GM12878 (cell line): Measurements from ENCODE around the gene NEUROD1. TPM values are rescaled to one million over a fixed set of nuclear protein-coding genes. Genes with fewer than 3 reads are reported as not detected.
"Not testable (repeated sequence)": the region's sequence is repeated elsewhere in the genome, so short reads cannot be mapped to it uniquely, and the experiment has no call there.

Experiments
- ATAC-seq: fragments of 200-7000 bp; cut with Tn5 transposase; 3 replicates; pipeline ENCODE4 v1.9.1; 2020; ENCODE audit warnings: mild to moderate bottlenecking, moderate library complexity
- BruUV-seq: library from RNA; stranded (reverse); fragments of 400-500 nt; replicated peaks from 2 replicates; lab custom pipeline; 2021; lab: Mats Ljungman, UMichigan
- CTCF ChIA-PET: fragments of 300-600 bp; sonication (Branson Sonifier 250); formaldehyde crosslinking; extraction: SDS; loops from one replicate; lab custom pipeline; 2021; ENCODE audit warnings: inconsistent platforms; lab: Yijun Ruan, JAX
- POLR2A ChIA-PET: fragments of 350-600 bp; formaldehyde crosslinking; extraction: SDS; loops from one replicate; lab custom pipeline; 2021; ENCODE audit warnings: inconsistent platforms; lab: Charles Lee
- RAD21 ChIA-PET: fragments of 300-600 bp; sonication (Branson Sonifier 250); formaldehyde crosslinking; loops from one replicate; lab custom pipeline; 2023; ENCODE audit warnings: antibody characterized with exemption; ENCODE audit not compliant: unreplicated experiment; lab: Charles Lee
- SMC1A ChIA-PET: fragments of 300-600 bp; sonication (Branson Sonifier 250); formaldehyde crosslinking; loops from one replicate; lab custom pipeline; 2023; ENCODE audit not compliant: unreplicated experiment, uncharacterized antibody; lab: Charles Lee
- DNase-seq: peaks from one replicate; pipeline ENCODE4 v3.0.0-alpha.2; 2011; ENCODE audit warnings: low read depth, low spot score
- FAIRE-seq: peaks from 3 replicates; lab custom pipeline; 2011; peaks lifted over from hg19 to GRCh38; lab: Jason Lieb, UNC
- H2AFZ ChIP-seq: 2 replicates; pipeline ENCODE4 v1.6.0; 2011; ENCODE audit warnings: low read depth, low read length, control low read depth; ENCODE audit not compliant: control insufficient read depth
- H3K27ac ChIP-seq: 2 replicates; pipeline ENCODE4 v1.5.1; 2011; ENCODE audit warnings: control low read depth; ENCODE audit not compliant: control insufficient read depth, insufficient read depth
- H3K27me3 ChIP-seq, 2 experiments: replicated peaks in 1 of 2; 2 replicates each; pipeline versions ENCODE4 v1.6.0 to v1.6.1; 2011; ENCODE audit warnings: low read length in 1 of 2; ENCODE audit not compliant: control insufficient read depth in 2 of 2, insufficient read depth in 2 of 2
- H3K36me3 ChIP-seq, 2 experiments: 2 replicates each; pipeline ENCODE4 v1.5.1; 2011; ENCODE audit warnings: low read length in 1 of 2; ENCODE audit not compliant: control insufficient read depth in 2 of 2, insufficient read depth in 2 of 2
- H3K4me1 ChIP-seq: 2 replicates; pipeline ENCODE4 v1.6.1; 2011; ENCODE audit warnings: mild to moderate bottlenecking, low read length, moderate library complexity, mixed read lengths; ENCODE audit not compliant: control insufficient read depth, insufficient read depth
- H3K4me2 ChIP-seq: 2 replicates; pipeline ENCODE4 v1.6.0; 2011; ENCODE audit warnings: control low read depth; ENCODE audit not compliant: control insufficient read depth, insufficient read depth
- H3K4me3 ChIP-seq: fragments of 200-600 bp; sonication (generic); 2 replicates; pipeline ENCODE4 v1.5.1; 2016
- H3K79me2 ChIP-seq: 2 replicates; pipeline ENCODE4 v1.6.0; 2011; ENCODE audit warnings: low read length; ENCODE audit not compliant: control insufficient read depth, insufficient read depth
- H3K9ac ChIP-seq: 2 replicates; pipeline ENCODE4 v1.8.0; 2011; ENCODE audit warnings: low read length, control low read depth, mixed read lengths; ENCODE audit not compliant: control insufficient read depth, insufficient read depth
- H3K9me3 ChIP-seq: replicated peaks from 3 replicates; pipeline ENCODE4 v1.5.1; 2011; ENCODE audit warnings: mild to moderate bottlenecking, low read length; ENCODE audit not compliant: control insufficient read depth, insufficient read depth
- H4K20me1 ChIP-seq: 2 replicates; pipeline ENCODE4 v1.6.0; 2011; ENCODE audit not compliant: control insufficient read depth, insufficient read depth
- MXI1 ChIP-seq: fragments of 150-350 bp; IDR thresholded peaks from 2 replicates; pipeline ENCODE4 v1.6.1; 2011; ENCODE audit warnings: low read depth, mild to moderate bottlenecking, inconsistent platforms, low read length, improper control_type of control experiment
- RAD21 ChIP-seq: IDR thresholded peaks from 2 replicates; pipeline ENCODE4 v1.6.1; 2011; ENCODE audit warnings: mild to moderate bottlenecking, low read depth, low read length, moderate library complexity; ENCODE audit not compliant: insufficient read depth
- SMC3 ChIP-seq: IDR thresholded peaks from 2 replicates; pipeline ENCODE4 v1.6.1; 2011; ENCODE audit warnings: low read length, improper control_type of control experiment, borderline replicate concordance
- YY1 ChIP-seq: IDR thresholded peaks from 2 replicates; pipeline ENCODE4 v1.6.1; 2011; ENCODE audit warnings: low read depth, mild to moderate bottlenecking, low read length
- ZNF217 ChIP-seq: fragments of 450-650 bp; IDR thresholded peaks from 2 replicates; pipeline ENCODE4 v1.6.1; 2017; ENCODE audit warnings: antibody characterized with exemption, mild to moderate bottlenecking
- WGBS: methylation state at CpG from one replicate; pipeline ENCODE4 v1.1.6; 2016; ENCODE audit warnings: low lambda C conversion rate; ENCODE audit not compliant: insufficient replicate concordance, insufficient coverage; ENCODE audit errors: missing lambda C conversion rate; 5-methylcytosine and 5-hydroxymethylcytosine counted together
- in situ Hi-C: fragments of 300-500 bp; cut with MboI; formaldehyde crosslinking; loops from 9 replicates; pipeline ENCODE4 v1.14.3; 2018; ENCODE audit warnings: mixed read lengths
- intact Hi-C: fragments of 100-400 bp; cut with micrococcal nuclease; formaldehyde crosslinking; loops from one replicate; pipeline ENCODE4 v1.14.2; 2022; ENCODE audit not compliant: unreplicated experiment
- polyA plus RNA-seq, 11 experiments: library from polyadenylated mRNA; depleted of rRNA in 4 of 11; unstranded in 6 of 11; stranded (reverse) in 5 of 11; fragments of >200 nt; fragmentation: Nextera tagmentation in 4 of 11; fragmentation: Illumina TruSeq in 1 of 11; extraction: Ambion mirVana in 4 of 11; extraction: Trizol in 1 of 11; gene quantifications; 1 replicate in 1 of 11; 2 replicates in 10 of 11; pipeline versions ENCODE4 v1.2.1 to v1.2.3, GENCODE V29; 2011 to 2016; ENCODE audit warnings: inconsistent platforms in 2 of 11, missing spikeins in 2 of 11, low read depth in 1 of 11
- total RNA-seq, 4 experiments: library from RNA; depleted of rRNA in 3 of 4; stranded (reverse); fragments of >200 nt in 3 of 4; fragmentation: Illumina TruSeq in 1 of 4; extraction: Trizol in 1 of 4; gene quantifications; 2 replicates each; pipeline versions ENCODE4 v1.2.1 to v1.2.3, GENCODE V29; 2013 to 2021
- TF ChIP-seq, protein P1 (sequence below), 3 experiments: IDR thresholded peaks in 2 of 3; conservative IDR thresholded peaks in 1 of 3; 2 replicates each; pipeline ENCODE4 v1.5.1; 2011; ENCODE audit warnings: low read depth in 3 of 3, low read length in 3 of 3, mild to moderate bottlenecking in 3 of 3, control low read depth in 2 of 3, moderate library complexity in 2 of 3, inconsistent platforms in 1 of 3, mixed read lengths in 1 of 3; ENCODE audit not compliant: control insufficient read depth in 2 of 3, insufficient read depth in 1 of 3; ENCODE audit errors: extremely low read depth in 1 of 3

NEUROD1 gene
- total and polyA plus RNA-seq, 10 of the 15 experiments (the other 5 are each of a cell fraction or from before 2014, with no cell fraction given): not detected

DNA sequence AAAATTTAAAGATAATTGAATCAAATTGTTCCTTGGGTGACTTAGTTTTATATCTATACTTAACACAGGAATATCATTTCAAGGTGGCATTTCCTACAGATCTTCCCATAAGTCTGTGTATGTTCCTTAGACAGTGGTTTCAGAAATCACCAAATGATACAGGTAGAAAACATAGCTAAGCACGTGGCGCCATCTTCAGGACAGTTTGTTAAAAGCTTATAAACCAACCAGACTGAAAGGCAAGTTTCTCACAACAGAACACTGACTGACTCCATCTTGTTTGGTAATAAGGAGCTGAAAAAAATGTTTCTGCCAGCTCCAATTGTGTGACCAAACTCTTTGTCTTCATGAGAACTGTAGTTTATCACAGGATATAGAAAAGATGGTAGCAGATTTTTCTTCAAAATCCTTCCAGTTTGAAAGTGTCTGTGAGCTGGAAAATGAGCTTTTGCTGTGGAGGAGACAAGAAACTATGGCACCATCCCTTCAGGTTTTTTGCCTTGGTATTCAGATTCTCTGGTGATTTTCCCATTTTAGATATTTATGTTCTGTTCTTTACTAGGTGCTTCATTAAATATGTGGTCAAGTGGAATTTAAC is 34.8 kb upstream of the NEUROD1 start:
- POLR2A ChIA-PET: interaction anchor here (0.8 kb wide), 1 partner anchor 144 kb away, joined by 3 read pairs; no protein-coding TSS in a partner anchor
- SMC1A ChIA-PET: interaction anchor here (0.6 to 8.4 kb wide), 84 partner anchors 9 to 1591 kb away, joined by 3 to 337 read pairs (median 5); partner anchors contain the start of gene ITGA4
- WGBS: 3% methylated on average over 2 of the region's 2 CpGs
- no peaks in the 10 kb centered on the region for H4K20me1 ChIP-seq
- RAD21 ChIA-PET: interaction anchor here (0.7 to 4.9 kb wide), 69 partner anchors 8 to 1591 kb away, joined by 3 to 254 read pairs (median 4); partner anchors contain the start of gene ITGA4
- BruUV-seq: no TSS peak
- in situ Hi-C loops: loop anchor here (5.0 to 25.0 kb wide), 2 partner anchors 138 to 1603 kb away; no protein-coding TSS in a partner anchor
- no peaks in the 10 kb centered on the region for H3K27me3 ChIP-seq
- CTCF ChIA-PET: interaction anchor here (0.5 to 8.5 kb wide), 104 partner anchors 9 to 1591 kb away, joined by 3 to 359 read pairs (median 5); partner anchors contain the start of genes CERKL and ITGA4
- TF ChIP-seq ZNF217 (no peak), SMC3 (peak; percentile 87), MXI1 (peak; percentile 33; the same call in 1 of the 2 replicates), YY1 (peak; percentile 71; the same call in 1 of the 2 replicates), RAD21 (peak; percentile 96)
- TF ChIP-seq, protein P1, sequence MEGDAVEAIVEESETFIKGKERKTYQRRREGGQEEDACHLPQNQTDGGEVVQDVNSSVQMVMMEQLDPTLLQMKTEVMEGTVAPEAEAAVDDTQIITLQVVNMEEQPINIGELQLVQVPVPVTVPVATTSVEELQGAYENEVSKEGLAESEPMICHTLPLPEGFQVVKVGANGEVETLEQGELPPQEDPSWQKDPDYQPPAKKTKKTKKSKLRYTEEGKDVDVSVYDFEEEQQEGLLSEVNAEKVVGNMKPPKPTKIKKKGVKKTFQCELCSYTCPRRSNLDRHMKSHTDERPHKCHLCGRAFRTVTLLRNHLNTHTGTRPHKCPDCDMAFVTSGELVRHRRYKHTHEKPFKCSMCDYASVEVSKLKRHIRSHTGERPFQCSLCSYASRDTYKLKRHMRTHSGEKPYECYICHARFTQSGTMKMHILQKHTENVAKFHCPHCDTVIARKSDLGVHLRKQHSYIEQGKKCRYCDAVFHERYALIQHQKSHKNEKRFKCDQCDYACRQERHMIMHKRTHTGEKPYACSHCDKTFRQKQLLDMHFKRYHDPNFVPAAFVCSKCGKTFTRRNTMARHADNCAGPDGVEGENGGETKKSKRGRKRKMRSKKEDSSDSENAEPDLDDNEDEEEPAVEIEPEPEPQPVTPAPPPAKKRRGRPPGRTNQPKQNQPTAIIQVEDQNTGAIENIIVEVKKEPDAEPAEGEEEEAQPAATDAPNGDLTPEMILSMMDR (IDR thresholded peaks at IDR 0.05 in 2 of 3, conservative IDR thresholded peaks at IDR 0.05 in 1 of 3; ENCODE audit: control insufficient read depth in 2 of 3, extremely low read depth in 1 of 3, insufficient read depth in 1 of 3, low read depth in 3 of 3, low read length in 3 of 3): peak; percentile 55 to 85 (median 70)
- TF ChIP-seq, all 136 proteins: peak for 5
- FAIRE-seq (peak; percentile 90), ATAC-seq (peak; percentile 93), DNase-seq (peak; percentile 56)
- intact Hi-C loops: loop anchor here (1.0 to 5.0 kb wide), 5 partner anchors 142 to 638 kb away; no protein-coding TSS in a partner anchor
- Histone ChIP-seq H3K9me3 (no peaks in the 10 kb centered on the region), H3K36me3 (no peaks in the 10 kb centered on the region), H3K9ac (no peak overlapping the region), H3K4me1 (no peaks in the 10 kb centered on the region), H3K27ac (no peak overlapping the region), H3K4me2 (no peak overlapping the region), H3K4me3 (no peak overlapping the region), H2AFZ (peak overlapping the region; percentile 59), H3K79me2 (no peaks in the 10 kb centered on the region)

DNA sequence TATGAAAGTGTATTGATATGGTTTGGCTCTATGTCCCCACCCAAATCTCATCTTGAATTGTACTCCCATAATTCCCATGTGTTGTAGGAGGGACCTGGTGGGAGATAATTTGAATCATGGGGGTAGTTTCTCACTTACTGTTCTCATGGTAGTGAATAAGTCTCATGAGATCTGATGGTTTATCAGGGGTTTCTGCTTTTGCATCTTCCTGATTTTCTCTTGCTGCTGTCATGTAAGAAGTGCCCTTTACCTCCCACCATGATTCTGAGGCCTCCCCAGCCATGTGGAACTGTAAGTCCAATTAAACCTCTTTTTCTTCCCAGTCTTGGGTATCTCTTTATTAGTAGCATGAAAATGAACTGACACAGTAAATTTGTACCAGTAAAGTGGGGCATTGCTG is 30.7 kb upstream of the NEUROD1 start:
- H3K27me3 ChIP-seq, H2AFZ ChIP-seq, H3K9ac ChIP-seq, FAIRE-seq, H3K27ac ChIP-seq, H3K4me1 ChIP-seq, H4K20me1 ChIP-seq, ATAC-seq, BruUV-seq, H3K9me3 ChIP-seq, H3K79me2 ChIP-seq, POLR2A ChIA-PET, H3K4me3 ChIP-seq, DNase-seq, intact Hi-C loops, H3K36me3 ChIP-seq, H3K4me2 ChIP-seq: not testable (repeated sequence)
- in situ Hi-C loops: loop anchor here (5.0 to 25.0 kb wide), 2 partner anchors 629 to 1599 kb away; no protein-coding TSS in a partner anchor
- ChIA-PET CTCF (interaction anchor here (1.3 to 1.4 kb wide), 2 partner anchors 138 to 140 kb away, joined by 4 to 7 read pairs; no protein-coding TSS in a partner anchor), SMC1A (interaction anchor here (1.1 to 1.3 kb wide), 3 partner anchors 114 to 139 kb away, joined by 4 to 6 read pairs (median 4); no protein-coding TSS in a partner anchor), RAD21 (interaction anchor here (0.7 to 1.4 kb wide), 2 partner anchors 114 to 138 kb away, joined by 3 read pairs; no protein-coding TSS in a partner anchor)
